ENCODE results near the gene TPD52L1.

Gene TPD52L1

GRCh38 chr6:125196613-125197012, 43.0 kb downstream of the TPD52L1 start:
- no peak overlapping the region for H3K4me3 ChIP-seq (ENCODE audit: low read length)
- H3K4me2 ChIP-seq (ENCODE audit: low read length): no peak overlapping the region
- H4K8ac ChIP-seq (ENCODE audit: low read depth, low read length): no peak overlapping the region
- H3K27me3 ChIP-seq (ENCODE audit: insufficient read depth, low read length, poor library complexity): no peaks in the 10 kb centered on the region
- H2BK5ac ChIP-seq (ENCODE audit: low read length): no peak overlapping the region
- H3K23ac ChIP-seq (ENCODE audit: low read length): no peak overlapping the region
- no peak overlapping the region for H2AK5ac ChIP-seq (ENCODE audit: low read length)
- no peak overlapping the region for H4K5ac ChIP-seq (ENCODE audit: low read length)
- H3K4ac ChIP-seq (ENCODE audit: low read depth, low read length): no peak overlapping the region
- H3K36me3 ChIP-seq (ENCODE audit: control insufficient read depth, insufficient read depth, low read length): no peaks in the 10 kb centered on the region
- DNase-seq: no peak
- WGBS (ENCODE audit: extremely low coverage, insufficient coverage, low lambda C conversion rate): no CpG with 5 or more reads among the region's 3 CpGs
- H3K79me1 ChIP-seq (ENCODE audit: low read length): no peaks in the 10 kb centered on the region
- H2BK120ac ChIP-seq (ENCODE audit: low read depth, low read length): no peak overlapping the region
- no peaks in the 10 kb centered on the region for H3K79me2 ChIP-seq (ENCODE audit: control insufficient read depth, insufficient read depth, low read length)
- no peak overlapping the region for H3K18ac ChIP-seq (ENCODE audit: low read length)
- no peak overlapping the region for H3K56ac ChIP-seq (ENCODE audit: low read length)
- H3K4me1 ChIP-seq (ENCODE audit: control insufficient read depth, low read depth, low read length): peaks cover 2% of the 10 kb centered on the region
- no peak overlapping the region for H3K27ac ChIP-seq (ENCODE audit: low read depth, low read length)
- H3K9ac ChIP-seq (ENCODE audit: low read length): no peak overlapping the region
- no peak overlapping the region for H2BK15ac ChIP-seq (replicated peaks; ENCODE audit: low read depth)

GRCh38 chr6:125197795-125198269, 44.3 kb downstream of the TPD52L1 start:
- Histone ChIP-seq H3K18ac (ENCODE audit: low read length) (no peak overlapping the region), H4K5ac (ENCODE audit: low read length) (no peak overlapping the region), H3K79me2 (ENCODE audit: control insufficient read depth, insufficient read depth, low read length) (no peaks in the 10 kb centered on the region), H2AK5ac (ENCODE audit: low read length) (no peak overlapping the region), H3K9ac (ENCODE audit: low read length) (no peak overlapping the region), H3K27me3 (ENCODE audit: insufficient read depth, low read length, poor library complexity) (no peaks in the 10 kb centered on the region), H4K8ac (ENCODE audit: low read depth, low read length) (no peak overlapping the region), H3K23ac (ENCODE audit: low read length) (no peak overlapping the region), H3K36me3 (ENCODE audit: control insufficient read depth, insufficient read depth, low read length) (no peaks in the 10 kb centered on the region), H2BK120ac (ENCODE audit: low read depth, low read length) (no peak overlapping the region), H3K79me1 (ENCODE audit: low read length) (no peaks in the 10 kb centered on the region), H3K4ac (ENCODE audit: low read depth, low read length) (no peak overlapping the region), H3K56ac (ENCODE audit: low read length) (peak overlapping the region; percentile 68), H3K4me1 (ENCODE audit: control insufficient read depth, low read depth, low read length) (peaks cover 2% of the 10 kb centered on the region), H3K27ac (ENCODE audit: low read depth, low read length) (no peak overlapping the region), H2BK5ac (ENCODE audit: low read length) (no peak overlapping the region), H3K4me2 (ENCODE audit: low read length) (no peak overlapping the region), H3K4me3 (ENCODE audit: low read length) (no peak overlapping the region), H2BK15ac (replicated peaks; ENCODE audit: low read depth) (no peak overlapping the region)
- peak; percentile 53 for DNase-seq
- WGBS (ENCODE audit: extremely low coverage, insufficient coverage, low lambda C conversion rate): no CpG with 5 or more reads among the region's 3 CpGs

GRCh38 chr6:125198398-125198937, 44.9 kb downstream of the TPD52L1 start:
- no peaks in the 10 kb centered on the region for H3K27me3 ChIP-seq (ENCODE audit: insufficient read depth, low read length, poor library complexity)
- no peak overlapping the region for H3K4ac ChIP-seq (ENCODE audit: low read depth, low read length)
- H3K4me1 ChIP-seq (ENCODE audit: control insufficient read depth, low read depth, low read length): peaks cover 2% of the 10 kb centered on the region
- H2AK5ac ChIP-seq (ENCODE audit: low read length): no peak overlapping the region
- H3K4me2 ChIP-seq (ENCODE audit: low read length): no peak overlapping the region
- no peak overlapping the region for H2BK120ac ChIP-seq (ENCODE audit: low read depth, low read length)
- DNase-seq: no peak
- no peak overlapping the region for H2BK5ac ChIP-seq (ENCODE audit: low read length)
- no peak overlapping the region for H3K4me3 ChIP-seq (ENCODE audit: low read length)
- H3K27ac ChIP-seq (ENCODE audit: low read depth, low read length): no peak overlapping the region
- no peak overlapping the region for H4K5ac ChIP-seq (ENCODE audit: low read length)
- H2BK15ac ChIP-seq (replicated peaks; ENCODE audit: low read depth): no peak overlapping the region
- WGBS (ENCODE audit: extremely low coverage, insufficient coverage, low lambda C conversion rate): no CpG with 5 or more reads among the region's 6 CpGs
- no peaks in the 10 kb centered on the region for H3K36me3 ChIP-seq (ENCODE audit: control insufficient read depth, insufficient read depth, low read length)
- H3K79me1 ChIP-seq (ENCODE audit: low read length): no peaks in the 10 kb centered on the region
- H3K79me2 ChIP-seq (ENCODE audit: control insufficient read depth, insufficient read depth, low read length): no peaks in the 10 kb centered on the region
- no peak overlapping the region for H3K9ac ChIP-seq (ENCODE audit: low read length)
- no peak overlapping the region for H3K18ac ChIP-seq (ENCODE audit: low read length)
- no peak overlapping the region for H3K56ac ChIP-seq (ENCODE audit: low read length)
- H3K23ac ChIP-seq (ENCODE audit: low read length): no peak overlapping the region
- no peak overlapping the region for H4K8ac ChIP-seq (ENCODE audit: low read depth, low read length)

- no peak overlapping the region for H3K4ac ChIP-seq (ENCODE audit: low read depth, low read length)
- H3K4me3 ChIP-seq (ENCODE audit: low read length): no peak overlapping the region
- no peak overlapping the region for H2AK5ac ChIP-seq (ENCODE audit: low read length)
- H3K4me1 ChIP-seq (ENCODE audit: control insufficient read depth, low read depth, low read length): peaks cover 2% of the 10 kb centered on the region
- no peak overlapping the region for H3K23ac ChIP-seq (ENCODE audit: low read length)
- no peak overlapping the region for H3K9ac ChIP-seq (ENCODE audit: low read length)
- no peaks in the 10 kb centered on the region for H3K36me3 ChIP-seq (ENCODE audit: control insufficient read depth, insufficient read depth, low read length)
- no peak overlapping the region for H3K56ac ChIP-seq (ENCODE audit: low read length)
- H2BK5ac ChIP-seq (ENCODE audit: low read length): no peak overlapping the region
- no peak overlapping the region for H3K27ac ChIP-seq (ENCODE audit: low read depth, low read length)
- no peak overlapping the region for H4K5ac ChIP-seq (ENCODE audit: low read length)
- no CpG with 5 or more reads among the region's 3 CpGs for WGBS (ENCODE audit: extremely low coverage, insufficient coverage, low lambda C conversion rate)
- no peaks in the 10 kb centered on the region for H3K79me2 ChIP-seq (ENCODE audit: control insufficient read depth, insufficient read depth, low read length)
- H2BK15ac ChIP-seq (replicated peaks; ENCODE audit: low read depth): no peak overlapping the region
- no peaks in the 10 kb centered on the region for H3K79me1 ChIP-seq (ENCODE audit: low read length)
- no peak overlapping the region for H3K18ac ChIP-seq (ENCODE audit: low read length)
- no peak overlapping the region for H3K4me2 ChIP-seq (ENCODE audit: low read length)
- H4K8ac ChIP-seq (ENCODE audit: low read depth, low read length): no peak overlapping the region
- H2BK120ac ChIP-seq (ENCODE audit: low read depth, low read length): no peak overlapping the region
- no peaks in the 10 kb centered on the region for H3K27me3 ChIP-seq (ENCODE audit: insufficient read depth, low read length, poor library complexity)
- DNase-seq: no peak
Measured at GRCh38 chr6:125200941-125201340, 47.4 kb downstream of the TPD52L1 start.

- H3K4me1 ChIP-seq (ENCODE audit: control insufficient read depth, low read depth, low read length): peaks cover 2% of the 10 kb centered on the region
- H4K8ac ChIP-seq (ENCODE audit: low read depth, low read length): no peak overlapping the region
- H3K79me2 ChIP-seq (ENCODE audit: control insufficient read depth, insufficient read depth, low read length): no peaks in the 10 kb centered on the region
- no peak overlapping the region for H2AK5ac ChIP-seq (ENCODE audit: low read length)
- no peak overlapping the region for H3K23ac ChIP-seq (ENCODE audit: low read length)
- H3K36me3 ChIP-seq (ENCODE audit: control insufficient read depth, insufficient read depth, low read length): no peaks in the 10 kb centered on the region
- no peak overlapping the region for H2BK15ac ChIP-seq (replicated peaks; ENCODE audit: low read depth)
- no peak overlapping the region for H3K9ac ChIP-seq (ENCODE audit: low read length)
- peak; percentile 36 for DNase-seq
- no peak overlapping the region for H3K4me3 ChIP-seq (ENCODE audit: low read length)
- no peak overlapping the region for H4K5ac ChIP-seq (ENCODE audit: low read length)
- no peak overlapping the region for H3K4me2 ChIP-seq (ENCODE audit: low read length)
- H2BK120ac ChIP-seq (ENCODE audit: low read depth, low read length): no peak overlapping the region
- peak overlapping the region; percentile 39 for H3K18ac ChIP-seq (ENCODE audit: low read length)
- no peaks in the 10 kb centered on the region for H3K79me1 ChIP-seq (ENCODE audit: low read length)
- peak overlapping the region; percentile 36 for H3K4ac ChIP-seq (ENCODE audit: low read depth, low read length)
- no peak overlapping the region for H3K56ac ChIP-seq (ENCODE audit: low read length)
- H2BK5ac ChIP-seq (ENCODE audit: low read length): no peak overlapping the region
- WGBS (ENCODE audit: extremely low coverage, insufficient coverage, low lambda C conversion rate): no CpG with 5 or more reads among the region's 7 CpGs
- H3K27me3 ChIP-seq (ENCODE audit: insufficient read depth, low read length, poor library complexity): no peaks in the 10 kb centered on the region
- no peak overlapping the region for H3K27ac ChIP-seq (ENCODE audit: low read depth, low read length)
Measured at GRCh38 chr6:125201961-125202729, 48.6 kb downstream of the TPD52L1 start.

All from mesendoderm (in vitro differentiated cells).